H1 (cell line): ENCODE results near the gene TMBIM4. TPM values are rescaled to one million over a fixed set of nuclear protein-coding genes. Genes with fewer than 3 reads are reported as not detected.

Experiments
- CTCF ChIA-PET: fragments of 300-600 bp; sonication (Branson Sonifier 250); formaldehyde crosslinking; loops from one replicate; lab custom pipeline; 2021; ENCODE audit not compliant: partially characterized antibody; lab: Charles Lee
- POLR2A ChIA-PET: fragments of 300-600 bp; sonication (Branson Sonifier 250); formaldehyde crosslinking; loops from one replicate; lab custom pipeline; 2021; ENCODE audit warnings: inconsistent platforms; ENCODE audit not compliant: partially characterized antibody; lab: Charles Lee
- DNase-seq, 2 experiments: peaks; one replicate each; pipeline versions ENCODE4 v3.0.0 to v3.0.0-alpha.2; 2010 to 2022; ENCODE audit warnings: low spot score in 2 of 2, low read depth in 1 of 2, mixed read lengths in 1 of 2
- FAIRE-seq: peaks from 2 replicates; lab custom pipeline; 2011; peaks lifted over from hg19 to GRCh38; lab: Jason Lieb, UNC
- H2AFZ ChIP-seq: 2 replicates; pipeline ENCODE4 v1.8.1; 2012; ENCODE audit warnings: low read length, inconsistent platforms
- H2AK5ac ChIP-seq: 2 replicates; pipeline ENCODE4 v1.6.1; 2013; ENCODE audit warnings: low read depth, low read length
- H2BK120ac ChIP-seq: replicated peaks from 2 replicates; pipeline ENCODE3; 2013; ENCODE audit warnings: low read depth, low read length, inconsistent platforms
- H2BK12ac ChIP-seq: 2 replicates; pipeline ENCODE4 v1.6.1; 2013; ENCODE audit warnings: low read depth, low read length
- H2BK15ac ChIP-seq: 2 replicates; pipeline ENCODE4 v1.6.1; 2013; ENCODE audit warnings: low read length
- H2BK20ac ChIP-seq: 2 replicates; pipeline ENCODE4 v1.6.1; 2013; ENCODE audit warnings: low read length
- H2BK5ac ChIP-seq: 2 replicates; pipeline ENCODE4 v1.6.1; 2013; ENCODE audit warnings: low read depth, low read length
- H3K14ac ChIP-seq: 2 replicates; pipeline ENCODE4 v1.6.1; 2013; ENCODE audit warnings: inconsistent platforms; ENCODE audit not compliant: insufficient read length
- H3K18ac ChIP-seq: 2 replicates; pipeline ENCODE4 v1.6.1; 2013; ENCODE audit warnings: low read length; ENCODE audit errors: extremely low read depth
- H3K23ac ChIP-seq: 2 replicates; pipeline ENCODE4 v1.6.1; 2013; ENCODE audit warnings: inconsistent platforms; ENCODE audit not compliant: insufficient read length
- H3K23me2 ChIP-seq: 2 replicates; pipeline ENCODE4 v1.6.1; 2013; ENCODE audit warnings: low read depth, low read length
- H3K27ac ChIP-seq: 2 replicates; pipeline ENCODE4 v1.6.1; 2011; ENCODE audit warnings: low read depth, low read length, inconsistent platforms
- H3K27me3 ChIP-seq, 4 experiments: replicated peaks in 1 of 4; 1 replicate in 1 of 4; 2 replicates in 3 of 4; pipeline versions ENCODE4 v1.6.1 to v1.8.1; 2011 to 2013; ENCODE audit warnings: low read length in 3 of 4, mild to moderate bottlenecking in 3 of 4, inconsistent platforms in 2 of 4, mixed read lengths in 2 of 4, moderate library complexity in 1 of 4; ENCODE audit not compliant: control insufficient read depth in 3 of 4, insufficient read depth in 3 of 4; ENCODE audit errors: extremely low read depth in 1 of 4
- H3K36me3 ChIP-seq, 4 experiments: 2 replicates each; pipeline versions ENCODE4 v1.6.1 to v1.8.1; 2011 to 2013; ENCODE audit warnings: mild to moderate bottlenecking in 4 of 4, low read length in 3 of 4, moderate library complexity in 2 of 4, control low read depth in 1 of 4, inconsistent platforms in 1 of 4; ENCODE audit not compliant: insufficient read depth in 4 of 4, control insufficient read depth in 2 of 4
- H3K4ac ChIP-seq: replicated peaks from 2 replicates; pipeline ENCODE3; 2013; ENCODE audit warnings: low read length, low read depth, mixed read lengths, inconsistent platforms; ENCODE audit not compliant: insufficient read length
- H3K4me1 ChIP-seq, 4 experiments: replicated peaks in 1 of 4; 1 replicate in 1 of 4; 2 replicates in 3 of 4; pipeline versions ENCODE4 v1.6.1 to v1.8.1; 2011 to 2013; ENCODE audit warnings: low read length in 3 of 4, inconsistent platforms in 2 of 4, mixed read lengths in 1 of 4; ENCODE audit not compliant: insufficient read depth in 4 of 4, control insufficient read depth in 3 of 4
- H3K4me2 ChIP-seq, 2 experiments: 2 replicates each; pipeline versions ENCODE4 v1.6.1 to v1.8.1; 2011 to 2013; ENCODE audit warnings: low read depth in 2 of 2, low read length in 2 of 2, control low read depth in 1 of 2, inconsistent platforms in 1 of 2, mild to moderate bottlenecking in 1 of 2; ENCODE audit not compliant: insufficient read depth in 1 of 2
- H3K4me3 ChIP-seq, 4 experiments: fragments of 200-600, 300-600 bp in 1 of 4; sonication (generic), shearing (Covaris generic), sonication (Bioruptor Twin) in 1 of 4; 2 replicates each; pipeline versions ENCODE4 v1.5.1 to v1.8.1; 2011 to 2016; ENCODE audit warnings: low read length in 4 of 4, low read depth in 3 of 4, control low read depth in 2 of 4, inconsistent platforms in 2 of 4, mild to moderate bottlenecking in 2 of 4, mixed read lengths in 1 of 4, moderate library complexity in 1 of 4; ENCODE audit not compliant: insufficient read depth in 2 of 4; ENCODE audit errors: extremely low read depth in 1 of 4
- H3K56ac ChIP-seq: replicated peaks from 2 replicates; pipeline ENCODE3; 2013; ENCODE audit warnings: low read depth, mild to moderate bottlenecking, mixed read lengths, low read length, inconsistent platforms; ENCODE audit not compliant: insufficient read length
- H3K79me1 ChIP-seq: 2 replicates; pipeline ENCODE4 v1.6.1; 2013; ENCODE audit warnings: low read depth, low read length, control low read depth
- H3K79me2 ChIP-seq, 2 experiments: 2 replicates each; pipeline versions ENCODE4 v1.6.1 to v1.8.1; 2012 to 2013; ENCODE audit warnings: low read length in 2 of 2, mild to moderate bottlenecking in 2 of 2, inconsistent platforms in 1 of 2; ENCODE audit not compliant: insufficient read depth in 2 of 2, control insufficient read depth in 1 of 2
- H3K9ac ChIP-seq, 4 experiments: replicated peaks in 1 of 4; 1 replicate in 1 of 4; 2 replicates in 3 of 4; pipeline versions ENCODE4 v1.6.1 to v1.8.1; 2011 to 2013; ENCODE audit warnings: low read depth in 3 of 4, low read length in 3 of 4, control low read depth in 2 of 4, mild to moderate bottlenecking in 2 of 4, moderate library complexity in 2 of 4, inconsistent platforms in 1 of 4; ENCODE audit errors: extremely low read depth in 1 of 4
- H3K9me3 ChIP-seq, 2 experiments: 2 replicates each; pipeline versions ENCODE4 v1.6.1 to v1.8.1; 2012 to 2013; ENCODE audit warnings: mild to moderate bottlenecking in 2 of 2, moderate library complexity in 2 of 2, control low read depth in 1 of 2, inconsistent platforms in 1 of 2, low read depth in 1 of 2, low read length in 1 of 2, mixed read lengths in 1 of 2; ENCODE audit not compliant: insufficient read depth in 2 of 2
- H4K20me1 ChIP-seq, 2 experiments: replicated peaks in 1 of 2; 2 replicates each; pipeline versions ENCODE3 to v1.8.1; 2011 to 2013; ENCODE audit warnings: inconsistent platforms in 2 of 2, low read length in 2 of 2, mild to moderate bottlenecking in 1 of 2; ENCODE audit not compliant: insufficient read depth in 2 of 2, control insufficient read depth in 1 of 2
- H4K5ac ChIP-seq: 2 replicates; pipeline ENCODE4 v1.6.1; 2013; ENCODE audit warnings: low read length, low read depth, mixed read lengths, inconsistent platforms; ENCODE audit not compliant: insufficient read length
- H4K8ac ChIP-seq: 2 replicates; pipeline ENCODE4 v1.8.0; 2013; ENCODE audit warnings: mild to moderate bottlenecking, moderate library complexity, low read length, inconsistent platforms; ENCODE audit not compliant: insufficient read depth; ENCODE audit errors: extremely low read depth
- H4K91ac ChIP-seq: replicated peaks from 2 replicates; pipeline ENCODE3; 2013; ENCODE audit warnings: low read length, mixed read lengths, inconsistent platforms; ENCODE audit not compliant: insufficient read length
- CHD1 ChIP-seq: IDR thresholded peaks from 2 replicates; pipeline ENCODE4 v1.6.1; 2012; ENCODE audit warnings: low read depth, low read length, improper control_type of control experiment
- RAD21 ChIP-seq, 2 experiments: IDR thresholded peaks in 1 of 2; conservative IDR thresholded peaks in 1 of 2; 2 replicates each; pipeline ENCODE4 v1.6.1; 2011; ENCODE audit warnings: low read depth in 2 of 2, low read length in 2 of 2, improper control_type of control experiment in 1 of 2, inconsistent platforms in 1 of 2, mild to moderate bottlenecking in 1 of 2, moderate library complexity in 1 of 2
- WGBS, 2 experiments: shearing (Covaris generic) in 1 of 2; methylation state at CpG; one replicate each; pipeline versions ENCODE4 v1.1.6 to v1.1.7; 2013 to 2015; ENCODE audit warnings: low lambda C conversion rate in 2 of 2, mixed read lengths in 2 of 2, inconsistent platforms in 1 of 2, low coverage in 1 of 2, missing lambda C conversion rate in 1 of 2; ENCODE audit not compliant: insufficient replicate concordance in 2 of 2, insufficient coverage in 1 of 2, insufficient read length in 1 of 2; ENCODE audit errors: extremely low coverage in 1 of 2, missing lambda C conversion rate in 1 of 2; 5-methylcytosine and 5-hydroxymethylcytosine counted together
- polyA plus RNA-seq, 7 experiments: library from polyadenylated mRNA; depleted of rRNA in 3 of 7; stranded (reverse) in 5 of 7; unstranded in 2 of 7; fragments of >200 nt in 5 of 7; fragments of 200-250 nt in 2 of 7; gene quantifications; 1 replicate in 5 of 7; 2 replicates in 1 of 7; 4 replicates in 1 of 7; pipeline versions ENCODE4 v1.2.1 to v1.2.3, GENCODE V29; 2011 to 2013; ENCODE audit warnings: missing spikeins in 2 of 7, mixed read lengths in 2 of 7
- total RNA-seq: library from RNA; stranded (reverse); fragmentation: NEBNext Ultra II Directional; extraction: Animal tissue kit (Norgen Biotek cat#: 25700); gene quantifications from 2 replicates; pipeline ENCODE4 v1.2.1, GENCODE V29; 2021
- TF ChIP-seq, protein P1 (sequence below), 3 experiments: IDR thresholded peaks; 1 replicate in 2 of 3; 2 replicates in 1 of 3; pipeline versions ENCODE4 v1.5.1 to v1.6.1; 2011; ENCODE audit warnings: low read length in 3 of 3, mild to moderate bottlenecking in 3 of 3, inconsistent platforms in 2 of 3, low read depth in 1 of 3, moderate library complexity in 1 of 3; ENCODE audit not compliant: insufficient read depth in 1 of 3; ENCODE audit errors: control extremely low read depth in 1 of 3

TMBIM4 gene
- total and polyA plus RNA-seq, 2 of the 8 experiments (the other 6 are each of a cell fraction or from before 2014, with no cell fraction given): 12.8 to 46.6 TPM

DNA sequence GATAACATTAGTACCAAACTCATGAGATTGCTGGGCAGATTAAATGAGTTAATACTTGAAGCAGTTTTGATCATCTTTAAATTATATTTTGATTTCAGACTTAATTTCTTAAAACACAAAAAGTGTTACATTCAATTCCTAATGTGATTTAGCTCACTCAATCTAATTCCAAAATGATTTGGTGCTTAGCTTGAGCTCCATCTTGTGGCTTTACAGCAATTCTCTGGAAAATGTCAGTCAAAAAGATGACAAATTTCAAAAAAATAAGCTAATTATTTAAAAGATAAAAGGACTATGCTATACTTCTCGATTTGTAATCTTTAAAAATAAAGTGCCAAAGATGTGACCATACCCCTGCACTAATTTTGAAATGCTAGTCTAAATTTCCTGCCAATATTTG lies 49.3 kb downstream of the TMBIM4 start:
- Histone ChIP-seq H3K4me1 (no peaks in the 10 kb centered on the region), H3K23ac (no peak overlapping the region), H2BK5ac (no peak overlapping the region), H4K91ac (no peak overlapping the region), H2BK20ac (no peak overlapping the region), H2AFZ (no peak overlapping the region), H4K20me1 (peaks cover 1 to 2% of the 10 kb centered on the region in 2 experiments), H2BK12ac (no peak overlapping the region), H3K4me2 (no peak overlapping the region), H3K27ac (no peak overlapping the region), H3K36me3 (peaks cover 0 to 28% (median 3%) of the 10 kb centered on the region in 4 experiments; a peak in 4 of 8 replicates), H3K9ac (no peak overlapping the region), H3K23me2 (no peaks in the 10 kb centered on the region), H3K4me3 (no peak overlapping the region), H3K14ac (no peak overlapping the region), H3K27me3 (no peaks in the 10 kb centered on the region), H3K18ac (no peak overlapping the region), H3K9me3 (no peaks in the 10 kb centered on the region), H4K8ac (no peak overlapping the region), H2BK120ac (no peak overlapping the region), H2AK5ac (no peak overlapping the region), H3K56ac (no peak overlapping the region), H3K79me1 (no peaks in the 10 kb centered on the region), H4K5ac (no peak overlapping the region), H2BK15ac (no peak overlapping the region), H3K79me2 (no peaks in the 10 kb centered on the region), H3K4ac (no peak overlapping the region)
- ChIA-PET POLR2A (interaction anchor here (1.6 kb wide), 1 partner anchor 49 kb away, joined by 4 read pairs; the partner anchor contains the start of gene TMBIM4), CTCF (interaction anchor here (0.6 to 6.0 kb wide), 6 partner anchors 10 to 902 kb away, joined by 3 to 41 read pairs (median 3); no protein-coding TSS in a partner anchor)
- TF ChIP-seq RAD21 (IDR thresholded peaks at IDR 0.05 in 1 of 2, conservative IDR thresholded peaks at IDR 0.05 in 1 of 2; ENCODE audit: low read depth in 2 of 2, low read length in 2 of 2) (peak in 1 of 2 experiments; percentile 36; a peak in 3 of 4 replicates), CHD1 (no peak)
- TF ChIP-seq, protein P1, sequence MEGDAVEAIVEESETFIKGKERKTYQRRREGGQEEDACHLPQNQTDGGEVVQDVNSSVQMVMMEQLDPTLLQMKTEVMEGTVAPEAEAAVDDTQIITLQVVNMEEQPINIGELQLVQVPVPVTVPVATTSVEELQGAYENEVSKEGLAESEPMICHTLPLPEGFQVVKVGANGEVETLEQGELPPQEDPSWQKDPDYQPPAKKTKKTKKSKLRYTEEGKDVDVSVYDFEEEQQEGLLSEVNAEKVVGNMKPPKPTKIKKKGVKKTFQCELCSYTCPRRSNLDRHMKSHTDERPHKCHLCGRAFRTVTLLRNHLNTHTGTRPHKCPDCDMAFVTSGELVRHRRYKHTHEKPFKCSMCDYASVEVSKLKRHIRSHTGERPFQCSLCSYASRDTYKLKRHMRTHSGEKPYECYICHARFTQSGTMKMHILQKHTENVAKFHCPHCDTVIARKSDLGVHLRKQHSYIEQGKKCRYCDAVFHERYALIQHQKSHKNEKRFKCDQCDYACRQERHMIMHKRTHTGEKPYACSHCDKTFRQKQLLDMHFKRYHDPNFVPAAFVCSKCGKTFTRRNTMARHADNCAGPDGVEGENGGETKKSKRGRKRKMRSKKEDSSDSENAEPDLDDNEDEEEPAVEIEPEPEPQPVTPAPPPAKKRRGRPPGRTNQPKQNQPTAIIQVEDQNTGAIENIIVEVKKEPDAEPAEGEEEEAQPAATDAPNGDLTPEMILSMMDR (IDR thresholded peaks at IDR 0.05; ENCODE audit: control extremely low read depth in 1 of 3, insufficient read depth in 1 of 3, low read depth in 1 of 3, low read length in 3 of 3): peak in 1 of 3 experiments; percentile 1; a peak in 1 of 4 replicates
- FAIRE-seq (no peak), DNase-seq (no peak)
- 67% methylated on average over 1 of the region's 1 CpG; no CpG with 5 or more reads in 1 of the 2 experiments for WGBS, 2 experiments
